Kidney tubule cell (primary cell): ENCODE results near the gene PRMT3.
"Not testable (repeated sequence)": the region's sequence is repeated elsewhere in the genome, so short reads cannot be mapped to it uniquely, and the experiment has no call there.

Experiments
- DNase-seq: peaks from one replicate; pipeline ENCODE4 v3.0.0-alpha.2; 2018; ENCODE audit warnings: low spot score

The PRMT3 gene

DNA sequence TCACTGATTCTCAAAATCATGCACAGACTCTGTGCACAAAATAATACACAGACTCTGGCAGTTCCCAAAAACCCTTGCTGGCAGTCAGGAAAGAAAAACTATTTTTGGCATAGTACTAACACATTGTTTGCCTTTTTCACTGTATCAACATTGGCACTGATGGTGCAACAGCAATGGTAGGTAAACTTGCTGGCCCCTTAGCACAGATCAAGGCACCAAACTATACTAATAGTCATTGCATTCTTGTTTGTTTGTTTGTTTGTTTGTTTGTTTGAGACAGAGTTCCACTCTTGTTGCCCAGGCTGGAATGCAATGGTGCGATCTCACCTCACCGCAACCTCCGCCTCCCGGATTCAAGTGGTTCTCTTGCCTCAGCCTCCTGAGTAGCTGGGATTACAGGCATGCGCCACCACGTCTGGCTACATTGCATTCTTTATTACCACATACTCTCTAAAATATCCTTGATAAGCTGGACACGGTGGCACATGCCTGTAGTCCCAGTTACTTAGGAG, 130.9 kb downstream of the PRMT3 start:
- no peak for DNase-seq

DNA sequence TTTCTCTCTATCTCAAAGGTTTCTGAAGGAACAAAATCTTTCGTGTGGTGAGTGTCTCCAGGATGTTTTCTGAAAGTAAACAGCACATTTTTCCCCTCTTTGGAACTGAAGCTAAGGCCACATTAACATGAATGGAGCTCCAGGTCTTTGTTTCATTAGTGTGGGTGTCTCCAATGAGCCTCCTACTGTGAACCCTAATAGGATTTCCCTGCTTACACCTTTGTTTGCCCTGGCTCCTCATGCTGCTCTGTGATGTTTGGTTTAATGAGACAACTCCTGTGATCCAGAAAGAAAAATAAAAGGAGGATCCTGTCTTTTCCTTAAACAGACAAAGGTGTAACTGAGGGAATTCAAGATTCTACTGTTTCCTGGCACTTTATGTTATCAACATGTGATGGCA, 135.0 kb downstream of the PRMT3 start:
- DNase-seq, result no peak

DNA sequence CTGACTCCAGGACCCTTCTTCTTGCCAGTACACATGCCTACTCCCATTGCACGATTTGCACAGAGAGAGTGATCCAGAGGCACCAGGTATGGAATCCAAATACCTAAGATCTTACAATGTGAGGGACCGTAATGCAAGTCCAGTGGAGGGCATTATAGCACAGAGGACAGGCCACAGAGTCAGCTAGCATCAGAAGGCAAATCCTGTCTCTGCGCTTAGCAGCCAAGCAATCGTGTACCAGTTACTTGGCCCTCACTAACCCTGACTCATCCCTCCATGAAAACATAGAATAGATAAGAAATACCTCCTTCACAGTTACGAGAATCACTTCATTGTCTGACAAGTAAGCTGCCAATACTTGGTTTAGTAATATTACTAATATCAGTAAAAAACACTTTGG, 142.2 kb downstream of the PRMT3 start:
- no peak for DNase-seq

DNA sequence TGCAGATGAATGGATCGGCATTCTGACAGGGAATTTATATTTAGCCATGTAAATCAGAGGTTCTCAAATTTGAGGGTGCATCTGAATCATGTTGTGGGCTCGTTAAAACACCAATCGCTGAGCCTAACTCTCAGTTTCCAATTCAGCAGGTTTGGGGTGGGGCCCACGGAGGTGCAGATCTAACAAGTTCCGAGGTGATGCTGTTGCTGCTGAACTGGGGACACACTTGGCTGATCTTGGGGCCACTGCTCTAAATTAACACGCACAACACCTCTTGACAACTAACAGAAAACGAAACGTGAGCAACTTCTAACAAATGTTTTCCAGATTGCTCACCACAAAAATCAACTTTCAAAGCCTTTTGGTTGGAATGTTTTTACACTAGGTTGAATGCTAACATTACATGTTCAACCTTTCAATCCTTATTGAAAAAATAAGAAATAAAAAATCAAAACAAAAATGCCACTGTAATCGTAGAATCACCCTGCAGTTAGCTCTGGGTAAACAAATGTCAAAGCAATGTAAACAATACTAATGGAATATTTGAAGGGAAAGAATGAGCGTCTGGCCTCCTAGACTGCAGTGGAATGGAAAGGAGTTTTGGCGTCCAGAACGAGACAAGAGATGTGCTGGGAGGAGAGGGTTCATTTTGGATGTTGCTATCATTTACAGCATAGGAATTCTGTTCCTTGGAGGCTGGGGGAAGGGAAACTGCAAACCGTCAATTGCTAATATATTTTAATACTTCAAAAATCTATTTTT, 143.6 kb downstream of the PRMT3 start:
- no peak for DNase-seq

DNA sequence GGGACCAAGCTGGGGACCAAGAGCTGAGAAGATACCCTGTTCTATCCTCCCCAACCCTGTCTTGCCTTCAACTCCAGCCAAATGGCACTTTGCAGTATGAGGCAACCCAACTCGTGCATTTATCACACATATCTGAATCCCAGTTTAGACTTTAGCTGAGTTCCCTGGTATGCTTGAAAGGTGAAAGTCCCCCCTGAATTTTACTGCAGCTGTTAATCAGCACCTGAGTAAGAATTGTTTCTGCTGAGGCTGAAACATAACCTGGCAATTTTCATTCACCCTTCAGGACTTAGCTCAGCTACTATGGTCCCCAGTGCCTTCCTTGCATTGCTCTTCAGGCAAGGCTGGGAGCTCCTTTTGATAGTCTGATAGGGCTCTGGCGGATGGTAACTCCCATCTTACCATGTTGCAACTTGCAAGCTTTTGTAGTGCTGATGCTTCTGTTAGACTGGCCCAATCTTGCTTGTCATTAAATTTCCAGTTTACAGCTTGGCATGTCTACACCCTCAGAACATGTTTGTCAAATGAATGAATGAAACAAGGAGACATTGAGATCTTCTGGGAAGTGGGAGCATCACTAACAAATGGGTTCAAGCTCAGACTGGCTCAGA, 147.9 kb downstream of the PRMT3 start:
- no peak for DNase-seq

DNA sequence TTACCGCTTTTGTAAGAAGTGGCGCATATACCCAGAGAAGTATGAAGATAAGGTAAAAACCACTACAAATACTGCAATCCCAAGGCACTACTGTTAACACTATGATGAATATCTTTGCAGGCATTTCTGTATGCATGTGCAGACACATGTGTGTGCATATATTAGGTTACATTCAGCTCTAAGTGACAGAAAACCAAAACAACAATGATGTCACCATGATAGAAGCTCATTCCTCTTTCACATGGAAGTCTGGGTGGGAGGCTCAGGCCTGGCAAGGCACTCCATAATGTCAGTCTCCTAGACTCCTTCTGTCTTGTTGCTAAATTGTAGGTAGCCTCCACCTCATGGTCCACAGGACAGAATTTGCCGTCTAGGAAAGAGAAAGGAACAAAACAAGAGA, 148.8 kb downstream of the PRMT3 start:
- no peak for DNase-seq

DNA sequence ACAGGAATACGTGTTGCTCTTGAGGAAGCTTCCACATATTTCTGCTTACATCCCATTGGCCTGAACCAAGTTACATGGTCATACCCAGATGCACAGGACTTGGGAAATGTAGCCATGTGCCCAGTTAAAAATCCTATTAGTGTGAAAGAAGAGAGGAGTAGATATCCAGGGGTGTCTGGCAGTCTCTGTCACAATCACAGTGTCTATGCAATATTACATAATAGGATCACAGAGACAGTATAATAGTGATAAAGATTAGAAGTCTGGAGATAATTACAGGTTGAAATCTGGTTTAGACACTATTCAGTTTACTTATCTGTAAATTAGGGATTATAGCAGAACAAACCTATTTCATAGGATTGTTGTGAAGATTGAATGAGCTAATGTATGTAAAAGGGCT, 149.3 kb downstream of the PRMT3 start:
- DNase-seq, result no peak

DNA sequence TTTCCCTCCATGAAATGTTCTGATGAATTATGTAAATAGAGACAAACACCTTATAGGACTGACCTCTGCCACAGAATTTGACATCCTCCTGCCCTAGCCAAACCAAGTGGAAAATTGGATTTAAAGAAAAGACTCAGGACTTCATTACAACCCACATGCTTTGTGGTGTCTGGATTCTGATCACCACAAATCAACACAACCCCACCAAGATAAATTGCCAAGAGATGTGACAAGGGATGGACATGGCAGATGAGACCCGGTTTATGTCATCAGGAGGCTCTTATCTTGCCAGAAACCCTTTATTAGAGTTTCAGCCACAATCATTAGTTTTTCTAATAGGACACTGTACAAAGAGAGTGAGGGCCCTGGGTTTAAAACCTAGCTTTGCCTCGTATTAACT, 154.0 kb downstream of the PRMT3 start:
- no peak for DNase-seq

DNA sequence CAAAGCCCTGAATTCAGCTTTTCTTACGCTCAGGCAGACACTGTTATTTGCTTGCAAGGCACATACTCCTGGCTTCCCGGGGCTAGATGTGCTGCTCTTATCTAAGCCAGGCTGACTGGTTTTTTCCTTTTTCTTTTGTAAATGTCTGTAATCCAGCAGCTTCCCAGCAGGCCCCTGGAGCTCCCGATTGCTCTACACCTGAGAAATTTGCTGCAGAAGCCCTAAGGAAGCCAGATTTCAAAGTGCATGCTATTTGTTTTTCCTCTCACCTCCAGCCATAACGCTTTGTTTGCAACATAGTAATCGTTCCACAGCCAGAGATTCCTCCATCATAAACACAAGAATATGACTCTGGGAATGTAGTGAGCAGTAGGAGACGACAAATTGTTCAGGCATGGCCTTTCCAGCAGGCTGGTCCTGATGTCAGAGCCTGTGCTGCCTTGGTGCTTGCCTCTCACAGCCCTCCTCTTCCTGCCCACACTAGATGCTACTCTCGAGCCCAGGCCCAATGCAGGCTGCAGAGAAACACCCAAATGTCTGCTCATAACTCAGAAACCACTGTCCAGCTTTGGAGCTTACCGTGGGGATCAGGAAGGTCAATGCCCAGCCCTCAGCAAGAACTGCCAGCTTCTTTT, 157.2 kb downstream of the PRMT3 start:
- DNase-seq, result no peak

DNA sequence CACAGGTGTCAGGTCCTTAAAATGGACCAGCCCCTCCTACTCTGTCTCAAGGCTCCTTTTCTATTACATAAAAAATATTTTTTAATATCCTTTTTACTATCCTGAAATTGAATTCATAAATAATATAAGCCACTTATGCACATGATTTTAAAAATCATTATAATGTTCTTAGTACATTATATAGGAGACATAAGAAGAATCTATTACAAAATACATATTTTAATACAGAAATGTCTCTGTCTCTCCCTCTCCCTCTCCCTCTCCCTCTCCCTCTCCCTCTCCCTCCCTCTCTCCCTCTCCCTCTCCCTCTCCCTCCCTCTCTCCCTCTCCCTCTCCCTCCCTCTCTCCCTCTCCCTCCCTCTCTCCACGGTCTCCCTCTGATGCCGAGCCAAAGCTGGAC, 159.9 kb downstream of the PRMT3 start:
- DNase-seq, result no peak

DNA sequence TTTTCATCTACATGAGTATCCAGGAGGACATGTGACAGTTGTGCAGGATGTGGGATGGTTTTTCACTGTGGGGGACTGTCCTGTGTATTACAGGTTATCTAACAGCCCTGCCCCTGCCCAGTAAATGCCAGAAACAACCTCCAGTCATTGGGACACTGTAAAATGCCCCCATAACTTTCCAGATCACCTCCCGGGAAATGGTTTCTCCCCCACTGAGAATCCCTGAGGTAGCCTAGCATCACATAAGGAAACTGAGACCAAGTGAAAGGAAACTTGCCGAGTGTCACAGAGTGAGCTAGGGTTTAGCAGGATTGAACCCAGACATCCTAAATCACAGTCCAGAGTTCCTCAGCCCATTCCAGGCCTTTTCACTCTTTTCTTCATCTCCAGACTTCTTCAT, 163.6 kb downstream of the PRMT3 start:
- no peak for DNase-seq

DNA sequence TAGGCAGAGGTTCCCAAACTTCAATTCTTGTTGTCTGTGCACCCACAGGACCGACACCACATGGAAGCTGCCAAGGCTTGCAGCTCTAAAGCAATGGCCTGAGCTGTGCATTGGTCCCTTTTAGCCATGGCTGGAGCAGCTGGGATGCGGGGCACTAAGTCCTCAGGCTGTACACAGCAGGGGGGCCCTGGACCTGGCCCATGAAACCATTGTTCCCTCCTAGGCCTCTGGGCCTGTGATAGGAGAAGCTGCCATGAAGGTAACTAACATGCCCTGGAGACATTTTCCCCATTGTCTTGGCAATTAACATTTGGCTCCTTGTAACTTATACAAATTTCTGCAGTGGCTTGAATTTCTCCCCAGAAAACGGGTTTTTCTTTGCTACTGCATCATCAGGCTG, 168.3 kb downstream of the PRMT3 start:
- no peak for DNase-seq

DNA sequence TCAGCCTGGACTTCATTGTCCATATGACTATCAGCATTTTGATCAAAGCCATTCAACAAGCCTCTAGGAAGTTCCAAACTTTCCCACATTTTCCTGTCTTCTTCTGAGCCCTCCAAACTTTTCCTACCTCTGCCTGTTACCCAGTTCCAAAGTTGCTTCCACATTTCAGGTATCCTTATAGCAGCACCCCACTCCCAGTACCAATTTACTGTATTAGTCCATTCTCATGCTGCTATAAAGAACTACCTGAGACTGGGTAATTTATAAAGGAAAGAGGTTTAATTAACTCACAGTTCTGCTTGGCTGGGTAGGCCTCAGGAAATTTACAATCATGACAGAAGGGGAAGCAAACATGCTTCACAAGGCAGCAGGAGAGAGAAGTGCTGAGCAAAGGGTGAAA, 168.9 kb downstream of the PRMT3 start:
- DNase-seq, result not testable (repeated sequence)

DNA sequence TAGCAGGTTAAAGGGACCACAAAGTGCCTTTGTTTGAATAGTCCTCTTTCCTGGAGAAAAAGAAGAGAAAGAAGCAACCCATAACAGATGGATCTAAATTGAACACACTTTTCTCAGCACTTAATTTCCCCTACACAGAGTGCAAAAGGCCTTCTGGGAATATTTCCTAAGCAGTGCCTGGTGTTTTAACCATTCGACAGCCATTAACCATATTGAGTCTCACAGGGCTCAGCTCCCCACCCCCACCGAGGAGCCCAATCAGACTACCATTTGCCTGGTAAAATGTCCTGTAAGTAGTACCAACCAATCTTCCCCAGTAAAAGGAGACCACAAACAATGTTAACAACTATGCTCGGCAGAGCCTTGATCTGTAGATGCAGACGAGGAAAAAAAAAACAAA, 171.2 kb downstream of the PRMT3 start:
- no peak for DNase-seq
